Endothelial cell (in vitro differentiated cells): Measurements from ENCODE around the gene OR2F2. TPM values are rescaled to one million over a fixed set of nuclear protein-coding genes. Genes with fewer than 3 reads are reported as not detected.

Source experiments
- DNase-seq: peaks from one replicate; pipeline ENCODE4 v3.0.0; 2021; ENCODE audit warnings: low spot score
- H3K27ac Mint-ChIP-seq: one replicate; pipeline ENCODE4 v1.8.0; 2021; ENCODE audit warnings: mixed read lengths, inconsistent platforms; ENCODE audit not compliant: unreplicated experiment
- H3K27me3 Mint-ChIP-seq: one replicate; pipeline ENCODE4 v1.8.0; 2021; ENCODE audit warnings: mild to moderate bottlenecking, moderate library complexity, mixed read lengths, inconsistent platforms; ENCODE audit not compliant: unreplicated experiment
- H3K36me3 Mint-ChIP-seq: one replicate; pipeline ENCODE4 v1.8.0; 2021; ENCODE audit warnings: mild to moderate bottlenecking, low read depth, mixed read lengths, inconsistent platforms; ENCODE audit not compliant: unreplicated experiment
- H3K4me1 Mint-ChIP-seq: one replicate; pipeline ENCODE4 v1.8.0; 2021; ENCODE audit warnings: mild to moderate bottlenecking, mixed read lengths, inconsistent platforms; ENCODE audit not compliant: unreplicated experiment
- H3K4me3 Mint-ChIP-seq: one replicate; pipeline ENCODE4 v1.8.0; 2021; ENCODE audit warnings: mild to moderate bottlenecking, mixed read lengths, inconsistent platforms; ENCODE audit not compliant: unreplicated experiment
- H3K9me3 Mint-ChIP-seq: one replicate; pipeline ENCODE4 v1.8.0; 2021; ENCODE audit warnings: mixed read lengths, inconsistent platforms; ENCODE audit not compliant: unreplicated experiment
- CTCF ChIP-seq: fragments of 200-600 bp; sonication (generic); IDR thresholded peaks from one replicate; pipeline ENCODE4 v1.5.0; 2021; ENCODE audit warnings: antibody characterized with exemption; ENCODE audit not compliant: unreplicated experiment
- total RNA-seq: library from RNA; stranded (reverse); fragmentation: NEBNext Ultra II Directional; extraction: Animal tissue kit (Norgen Biotek cat#: 25700); gene quantifications from one replicate; pipeline ENCODE4 v1.2.1, GENCODE V29; 2021; ENCODE audit not compliant: unreplicated experiment

OR2F2 gene
- total RNA-seq, 1 donor from 2014 or later = not detected

GRCh38 chr7:143913945-143914615 is 21.0 kb upstream of the OR2F2 start:
- Mint-ChIP-seq H3K9me3 (no peaks in the 10 kb centered on the region), H3K4me3 (no peak overlapping the region), H3K36me3 (no peaks in the 10 kb centered on the region), H3K27ac (no peak overlapping the region), H3K4me1 (no peaks in the 10 kb centered on the region), H3K27me3 (no peaks in the 10 kb centered on the region)
- no peak for TF ChIP-seq CTCF
- no peak for DNase-seq

DNA sequence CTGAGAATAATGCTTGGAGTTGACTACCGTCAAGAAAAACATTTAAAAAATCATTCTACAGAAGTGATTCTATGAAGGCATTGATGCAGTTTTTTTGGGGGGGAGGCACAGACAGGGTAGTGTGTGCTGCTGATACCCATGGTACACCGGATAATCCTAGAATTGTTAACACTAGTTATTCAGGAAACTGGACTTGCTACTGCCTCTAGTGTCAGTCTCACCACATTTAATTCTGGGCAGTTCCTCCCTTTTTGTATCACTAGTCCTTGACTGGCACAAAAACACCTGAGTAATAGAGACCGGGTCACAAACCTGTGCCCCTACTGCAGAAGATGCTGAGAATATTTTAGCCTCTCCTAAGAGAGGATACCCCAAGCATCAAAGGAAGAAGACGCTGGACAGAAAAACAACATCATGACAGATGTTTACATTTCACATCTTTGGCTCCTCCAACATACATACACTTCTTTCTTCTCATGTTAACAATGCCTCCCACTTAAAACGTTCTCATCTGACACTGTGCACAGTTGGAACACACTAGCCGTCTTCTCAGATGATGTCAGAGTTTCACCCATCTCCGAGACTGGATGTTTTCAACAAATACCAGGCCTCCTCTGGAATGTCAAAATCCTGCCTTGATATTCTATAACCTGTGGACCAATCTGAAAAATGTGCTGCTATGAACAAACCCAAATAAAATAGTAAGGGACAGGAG is 19.9 kb upstream of the OR2F2 start:
- no peaks in the 10 kb centered on the region for H3K4me1 Mint-ChIP-seq
- H3K36me3 Mint-ChIP-seq = no peaks in the 10 kb centered on the region
- no peaks in the 10 kb centered on the region for H3K9me3 Mint-ChIP-seq
- no peaks in the 10 kb centered on the region for H3K27me3 Mint-ChIP-seq
- DNase-seq = no peak
- H3K4me3 Mint-ChIP-seq = no peak overlapping the region
- no peak for TF ChIP-seq CTCF
- no peak overlapping the region for H3K27ac Mint-ChIP-seq

GRCh38 chr7:143924851-143925250 is 10.2 kb upstream of the OR2F2 start:
- Mint-ChIP-seq H3K4me1 (no peaks in the 10 kb centered on the region), H3K27ac (no peak overlapping the region), H3K27me3 (no peaks in the 10 kb centered on the region), H3K4me3 (no peak overlapping the region), H3K36me3 (no peaks in the 10 kb centered on the region), H3K9me3 (no peaks in the 10 kb centered on the region)
- DNase-seq = no peak
- no peak for TF ChIP-seq CTCF

DNA sequence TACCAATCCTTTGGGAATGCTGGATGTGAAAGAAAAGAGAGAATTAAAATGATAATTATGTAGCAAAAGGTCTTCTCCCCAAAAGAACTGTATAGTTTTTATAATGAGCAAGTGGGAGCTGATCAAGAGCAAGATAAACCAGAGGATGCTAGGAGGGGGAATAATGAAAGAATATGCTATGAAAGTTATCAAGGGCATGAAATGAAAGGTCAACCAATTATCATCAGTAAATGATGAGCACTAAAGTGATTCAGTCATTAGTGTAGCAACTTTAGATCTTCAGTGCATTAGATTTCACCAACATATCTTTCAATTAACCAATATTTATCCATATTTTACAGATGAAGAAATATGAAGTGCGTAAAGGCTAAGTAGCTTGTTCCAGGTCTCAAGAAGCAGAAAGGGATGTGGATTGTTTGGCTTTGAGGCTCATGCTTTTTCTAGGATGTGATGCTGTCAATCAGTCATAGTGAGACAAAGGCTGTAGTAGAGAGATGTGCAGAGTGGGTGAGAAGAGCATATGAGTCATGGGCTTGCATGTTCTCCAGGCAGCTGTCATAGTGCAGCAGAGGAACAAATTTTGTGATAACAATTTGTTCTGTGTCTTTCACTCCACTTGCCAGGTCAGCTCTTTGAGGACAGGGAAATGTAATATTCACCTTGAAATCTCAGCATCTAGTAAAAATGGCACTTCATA is 5.7 kb upstream of the OR2F2 start:
- no peak for DNase-seq

More for the DNA sequence above, 5.7 kb upstream of the OR2F2 start:
- Mint-ChIP-seq H3K9me3 (no peaks in the 10 kb centered on the region), H3K36me3 (no peaks in the 10 kb centered on the region), H3K27me3 (no peaks in the 10 kb centered on the region), H3K4me3 (no peak overlapping the region), H3K4me1 (no peaks in the 10 kb centered on the region), H3K27ac (no peak overlapping the region)
- no peak for TF ChIP-seq CTCF
